Activated CD8-positive, alpha-beta memory T cell treated with anti-CD3 and anti-CD28 coated beads for 36 hours (primary cell): ENCODE measurements around the gene TRAF3IP3. TPM values are rescaled to one million over a fixed set of nuclear protein-coding genes. Genes with fewer than 3 reads are reported as not detected.

ENCODE experiments used
- CTCF ChIA-PET: fragments of 350-600 bp; sonication (Branson Sonifier 250); formaldehyde crosslinking; loops from one replicate; lab custom pipeline; 2021; ENCODE audit warnings: antibody characterized with exemption; lab: Charles Lee
- POLR2A ChIA-PET: fragments of 350-600 bp; sonication (Branson Sonifier 250); formaldehyde crosslinking; loops from one replicate; lab custom pipeline; 2021; ENCODE audit warnings: antibody characterized with exemption; lab: Charles Lee
- total RNA-seq, 2 experiments: library from RNA; stranded (reverse); gene quantifications; one replicate each; pipeline ENCODE4 v1.2.3, GENCODE V29; 2021

TRAF3IP3 gene, protein sequence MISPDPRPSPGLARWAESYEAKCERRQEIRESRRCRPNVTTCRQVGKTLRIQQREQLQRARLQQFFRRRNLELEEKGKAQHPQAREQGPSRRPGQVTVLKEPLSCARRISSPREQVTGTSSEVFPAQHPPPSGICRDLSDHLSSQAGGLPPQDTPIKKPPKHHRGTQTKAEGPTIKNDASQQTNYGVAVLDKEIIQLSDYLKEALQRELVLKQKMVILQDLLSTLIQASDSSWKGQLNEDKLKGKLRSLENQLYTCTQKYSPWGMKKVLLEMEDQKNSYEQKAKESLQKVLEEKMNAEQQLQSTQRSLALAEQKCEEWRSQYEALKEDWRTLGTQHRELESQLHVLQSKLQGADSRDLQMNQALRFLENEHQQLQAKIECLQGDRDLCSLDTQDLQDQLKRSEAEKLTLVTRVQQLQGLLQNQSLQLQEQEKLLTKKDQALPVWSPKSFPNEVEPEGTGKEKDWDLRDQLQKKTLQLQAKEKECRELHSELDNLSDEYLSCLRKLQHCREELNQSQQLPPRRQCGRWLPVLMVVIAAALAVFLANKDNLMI
- 100 to 1,000 TPM; 196 to 197 TPM for total RNA-seq

GRCh38 chr1:209755926-209756614 is at the start of gene TRAF3IP3:
Gene TRAF3IP3 (plus strand): TSS chr1:209756053. CDS start chr1:209760040, 3,987 bp downstream.
- ChIA-PET CTCF (interaction anchor here (1.2 to 3.7 kb wide), 7 partner anchors 10 to 189 kb away, joined by 3 to 38 read pairs (median 4); no protein-coding TSS in a partner anchor), POLR2A (interaction anchor here (0.7 to 2.7 kb wide), 6 partner anchors 10 to 32 kb away, joined by 3 to 36 read pairs (median 6); partner anchors contain the start of gene C1orf74)

DNA sequence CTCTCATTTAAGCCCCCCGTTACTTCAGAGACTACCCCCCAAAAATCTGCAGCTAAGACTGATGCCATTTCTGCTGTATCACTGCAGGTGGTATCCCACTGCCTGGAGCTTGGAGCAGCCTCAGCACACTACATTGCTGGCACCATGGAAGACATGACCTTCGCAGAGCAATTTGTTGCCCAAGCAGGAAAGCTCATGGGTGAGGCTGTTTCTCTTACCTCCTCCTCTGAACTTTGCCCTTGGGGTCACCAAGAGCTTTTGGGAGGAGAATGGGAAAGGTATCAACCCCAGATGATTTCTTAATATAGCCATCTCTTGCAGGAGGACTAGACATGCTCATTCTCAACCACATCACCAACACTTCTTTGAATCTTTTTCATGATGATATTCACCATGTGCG is 49.2 kb upstream of the TRAF3IP3 start:
- CTCF ChIA-PET = no interaction called here
- POLR2A ChIA-PET = no interaction called here

- CTCF ChIA-PET = interaction anchor here (0.7 kb wide), 1 partner anchor 505 kb away, joined by 3 read pairs; no protein-coding TSS in a partner anchor
- POLR2A ChIA-PET = no interaction called here
Measured at GRCh38 chr1:209707308-209707707, 48.5 kb upstream of the TRAF3IP3 start.

- POLR2A ChIA-PET = no interaction called here
- CTCF ChIA-PET = interaction anchor here (1.2 kb wide), 1 partner anchor 14 kb away, joined by 3 read pairs; no protein-coding TSS in a partner anchor
Measured at GRCh38 chr1:209708297-209708696, 47.6 kb upstream of the TRAF3IP3 start.

DNA sequence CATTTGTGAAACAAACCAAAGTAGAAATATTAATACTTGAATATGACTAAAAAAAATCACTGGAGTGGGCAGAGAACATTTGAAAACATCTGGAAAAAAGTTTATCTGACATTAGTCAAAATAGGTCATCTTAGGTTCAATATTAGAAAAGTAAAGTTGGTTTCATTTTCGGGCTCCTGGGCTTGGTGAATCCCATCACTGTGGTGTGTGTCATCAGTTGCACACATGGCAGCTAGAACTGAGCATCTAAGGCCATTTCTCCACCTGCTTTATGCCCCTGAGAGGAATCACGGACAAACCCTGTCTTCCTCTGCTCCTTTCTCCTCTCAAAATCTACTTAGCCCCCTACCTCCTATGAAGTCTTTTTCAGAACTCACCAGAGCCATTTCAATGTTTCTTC is 45.8 kb upstream of the TRAF3IP3 start:
- ChIA-PET CTCF (no interaction called here), POLR2A (no interaction called here)

GRCh38 chr1:209710847-209711246 is 45.0 kb upstream of the TRAF3IP3 start:
- CTCF ChIA-PET = no interaction called here
- POLR2A ChIA-PET = no interaction called here

- POLR2A ChIA-PET = no interaction called here
- CTCF ChIA-PET = no interaction called here
Measured at GRCh38 chr1:209714338-209714737, 41.5 kb upstream of the TRAF3IP3 start.

DNA sequence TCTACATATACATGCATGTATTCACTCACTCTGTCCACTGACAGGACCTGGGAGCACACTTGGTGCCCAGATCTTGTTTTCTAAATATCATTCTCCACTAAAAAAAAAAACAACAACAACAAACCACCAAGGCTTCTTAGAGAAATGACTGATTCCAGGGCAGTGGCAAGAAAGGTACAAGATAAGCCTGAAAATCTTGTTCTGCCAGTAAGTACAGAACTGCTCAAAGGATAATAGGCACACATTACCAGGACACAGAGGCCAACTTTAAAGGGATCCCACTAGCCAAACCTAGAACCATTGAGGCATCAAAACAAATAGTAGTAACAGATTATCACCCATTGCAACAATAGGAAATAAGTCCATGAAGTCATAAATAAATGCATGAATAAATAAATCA is 40.5 kb upstream of the TRAF3IP3 start:
- CTCF ChIA-PET = no interaction called here
- POLR2A ChIA-PET = no interaction called here

DNA sequence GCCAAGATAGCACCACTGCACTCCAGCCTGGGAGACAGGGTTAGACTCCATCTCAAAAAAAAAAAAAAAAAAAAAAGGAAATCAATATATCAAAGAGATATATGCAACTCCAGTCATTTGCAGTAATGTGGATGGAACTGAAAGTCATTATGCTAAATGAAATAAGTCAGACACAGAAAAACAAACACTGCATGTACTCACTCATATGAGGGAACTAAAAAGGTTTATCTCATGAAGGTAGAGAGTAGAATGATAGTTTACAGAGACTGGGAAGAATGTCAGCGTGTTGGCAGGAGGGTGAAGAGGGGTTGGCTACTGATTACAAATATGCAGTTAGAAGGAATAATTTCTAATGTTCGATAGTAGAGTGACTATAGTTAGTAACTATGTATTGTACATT is 38.0 kb upstream of the TRAF3IP3 start:
- ChIA-PET POLR2A (no interaction called here), CTCF (no interaction called here)

GRCh38 chr1:209720326-209720725 is 35.5 kb upstream of the TRAF3IP3 start:
- ChIA-PET CTCF (no interaction called here), POLR2A (no interaction called here)

DNA sequence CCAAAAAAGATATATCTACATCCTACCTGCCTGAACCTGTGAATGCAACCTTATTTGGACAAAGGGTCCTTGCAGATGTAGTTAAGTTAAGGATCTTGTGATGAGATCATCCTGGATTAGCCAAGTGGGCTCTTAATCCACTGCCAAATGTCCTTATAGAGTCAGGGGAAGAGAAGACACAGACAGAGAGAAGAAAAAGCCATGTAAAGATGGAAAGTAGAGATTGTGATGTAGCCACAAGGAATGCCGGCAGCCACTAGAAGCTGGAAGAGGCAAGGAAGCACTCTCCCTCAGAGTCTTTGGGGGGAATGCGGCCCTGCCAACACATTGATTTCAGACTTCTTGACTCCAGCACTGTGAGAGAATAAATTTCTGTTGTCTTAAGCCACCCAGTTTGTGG is 35.0 kb upstream of the TRAF3IP3 start:
- CTCF ChIA-PET = interaction anchor here (0.6 kb wide), 1 partner anchor 58 kb away, joined by 5 read pairs; no protein-coding TSS in a partner anchor
- POLR2A ChIA-PET = no interaction called here

DNA sequence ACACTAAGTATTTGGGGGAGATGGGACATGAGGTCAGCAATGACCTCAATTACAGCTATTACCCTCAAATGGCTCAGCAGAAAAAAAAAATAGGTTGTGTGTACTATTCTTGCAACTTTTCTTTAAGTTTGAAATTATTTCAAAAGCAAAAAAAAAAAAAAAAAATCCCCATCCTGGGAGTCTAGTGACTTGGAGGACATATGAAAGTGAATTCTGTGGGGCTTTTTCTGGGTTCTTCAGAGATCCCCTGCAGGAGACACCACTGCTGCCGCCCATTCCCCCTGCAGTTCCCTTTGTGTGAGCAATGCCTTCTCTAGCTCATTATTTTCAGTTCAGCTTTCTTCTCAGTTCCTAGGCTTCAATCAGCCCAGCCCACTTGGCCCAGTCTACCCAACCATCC is 34.5 kb upstream of the TRAF3IP3 start:
- ChIA-PET POLR2A (no interaction called here), CTCF (interaction anchor here (0.6 to 0.7 kb wide), 2 partner anchors 59 to 92 kb away, joined by 4 to 5 read pairs; no protein-coding TSS in a partner anchor)

GRCh38 chr1:209723265-209723664 is 32.6 kb upstream of the TRAF3IP3 start:
- CTCF ChIA-PET = no interaction called here

DNA sequence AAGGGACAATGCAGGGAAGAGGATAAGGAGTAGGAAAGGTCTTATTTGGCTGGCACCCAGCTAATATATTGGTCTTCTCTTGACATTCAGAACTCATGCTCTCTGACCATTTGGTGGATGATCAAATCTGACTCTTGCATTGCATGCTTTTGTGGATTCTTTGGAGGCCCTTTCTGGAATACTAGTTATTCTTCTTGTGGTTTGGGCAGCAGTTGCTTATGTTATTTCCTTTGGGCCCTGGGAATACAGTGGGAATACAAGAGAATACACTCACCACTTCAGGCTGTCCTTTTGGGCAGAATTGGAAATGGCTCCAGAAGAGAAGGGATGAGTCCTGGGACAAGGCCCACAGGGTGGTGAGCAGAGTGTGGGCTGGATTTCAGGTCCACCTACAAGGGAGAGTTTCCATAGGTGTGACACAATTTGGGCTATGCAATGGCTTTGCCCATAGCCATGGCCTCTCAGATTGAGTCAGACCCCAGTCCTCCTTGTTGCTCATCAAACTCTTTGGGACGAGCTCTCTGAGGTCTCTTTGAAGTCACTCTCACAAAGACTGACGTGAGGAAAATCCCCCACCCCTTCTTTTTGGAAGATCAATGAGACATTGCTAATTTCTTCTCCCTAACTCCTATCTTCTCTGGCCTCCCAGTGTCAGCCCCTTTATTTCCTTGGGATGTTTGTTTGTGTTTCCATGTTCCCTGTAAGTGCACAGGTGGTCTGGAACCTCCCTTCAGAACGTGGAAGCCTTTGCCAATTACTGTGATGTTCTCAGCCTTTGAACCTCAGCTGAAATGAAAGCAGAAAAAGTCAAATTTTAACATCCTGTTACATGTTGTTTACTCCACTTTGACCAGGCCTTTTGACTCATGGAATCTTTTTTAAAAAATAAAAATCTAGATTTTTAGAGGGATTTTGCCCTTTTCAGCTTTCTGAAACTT is 31.8 kb upstream of the TRAF3IP3 start:
- ChIA-PET CTCF (interaction anchor here (2.1 to 3.3 kb wide), 2 partner anchors 12 to 27 kb away, joined by 8 to 14 read pairs; no protein-coding TSS in a partner anchor), POLR2A (interaction anchor here (1.1 to 1.4 kb wide), 2 partner anchors 12 to 32 kb away, joined by 3 to 4 read pairs; partner anchors contain the start of gene TRAF3IP3)

More at GRCh38 chr1:209723265-209723664, 32.6 kb upstream of the TRAF3IP3 start:
- POLR2A ChIA-PET = interaction anchor here (1.4 kb wide), 1 partner anchor 13 kb away, joined by 4 read pairs; no protein-coding TSS in a partner anchor

DNA sequence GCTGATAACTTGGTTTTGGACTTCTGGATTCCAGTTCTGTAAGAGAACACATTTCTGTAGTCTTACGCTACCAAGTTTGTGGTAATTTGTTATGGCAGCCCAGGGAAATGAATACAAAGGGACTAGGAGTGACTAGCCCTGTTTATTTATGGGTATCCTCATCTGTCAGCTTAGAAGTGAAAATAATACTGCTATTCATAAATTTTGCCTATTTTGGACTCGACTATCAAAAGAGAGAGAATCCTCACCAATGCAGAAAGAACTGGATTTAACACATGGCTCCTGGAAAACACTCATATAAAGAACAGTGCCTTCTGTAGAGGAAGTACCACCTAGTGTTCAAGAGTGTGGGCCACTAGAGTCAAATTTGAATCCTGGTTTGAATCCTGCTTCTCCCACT is 28.6 kb upstream of the TRAF3IP3 start:
- ChIA-PET CTCF (no interaction called here), POLR2A (interaction anchor here (1.5 kb wide), 1 partner anchor 28 kb away, joined by 3 read pairs; the partner anchor contains the start of gene TRAF3IP3)

- ChIA-PET CTCF (interaction anchor here (1.0 to 1.9 kb wide), 2 partner anchors 34 to 101 kb away, joined by 3 to 6 read pairs; no protein-coding TSS in a partner anchor), POLR2A (interaction anchor here (1.5 kb wide), 1 partner anchor 28 kb away, joined by 3 read pairs; the partner anchor contains the start of gene TRAF3IP3)
Measured at GRCh38 chr1:209727785-209728184, 28.1 kb upstream of the TRAF3IP3 start.

- POLR2A ChIA-PET = interaction anchor here (1.0 kb wide), 1 partner anchor 39 kb away, joined by 3 read pairs; no protein-coding TSS in a partner anchor
- CTCF ChIA-PET = interaction anchor here (0.6 to 1.9 kb wide), 5 partner anchors 20 to 100 kb away, joined by 3 to 6 read pairs (median 3); no protein-coding TSS in a partner anchor
Measured at GRCh38 chr1:209728466-209728865, 27.4 kb upstream of the TRAF3IP3 start.

DNA sequence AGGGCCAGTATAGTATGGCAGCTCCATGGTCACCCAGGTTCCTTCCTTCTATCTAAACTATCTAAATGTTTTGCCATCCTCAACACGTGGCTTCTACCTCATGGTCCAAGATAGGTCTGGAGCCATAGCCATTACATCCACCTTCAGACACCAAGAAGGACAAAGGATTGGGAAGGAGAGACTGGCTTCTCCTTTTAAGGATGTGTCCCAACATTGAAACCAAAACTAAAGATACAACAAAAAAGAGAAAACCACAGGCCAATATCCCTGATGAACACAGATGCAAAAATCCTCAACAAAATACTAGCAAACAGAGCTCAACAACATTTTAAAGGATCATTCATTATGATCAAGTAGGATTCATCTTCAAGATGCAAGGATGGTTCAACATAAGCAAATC is 26.4 kb upstream of the TRAF3IP3 start:
- ChIA-PET POLR2A (no interaction called here), CTCF (interaction anchor here (1.5 to 1.9 kb wide), 2 partner anchors 19 to 36 kb away, joined by 4 to 6 read pairs; no protein-coding TSS in a partner anchor)
